Right cardiac atrium (tissue), 5 donors: ENCODE data around the gene AIRE. TPM values are rescaled to one million over a fixed set of nuclear protein-coding genes. Genes with fewer than 3 reads are reported as not detected.

Experiments used
- polyA plus RNA-seq: library from polyadenylated mRNA; stranded (reverse); fragments of 200-250 nt; gene quantifications from one replicate; pipeline ENCODE4 v1.2.3, GENCODE V29; 2013
- total RNA-seq, 4 donors: library from RNA; stranded (reverse); fragmentation: NEBNext Ultra II Directional; extraction: Animal tissue kit (Norgen Biotek cat#: 25700); gene quantifications; one replicate each; pipeline ENCODE4 v1.2.1, GENCODE V29; 2021
- donor health status: healthy with polysubstance abuse.
- donor health status: DM: no; HTN: yes; CAD: no.
- donor health status: DM: no; HTN: no; CAD: no.
- donor health status: DM: no; HTN: yes; CAD: no; lungs with severe emphysema.
- donor health status: DM: yes; HTN: yes; CAD: no.

AIRE gene
- total and polyA plus RNA-seq, 5 donors = 0.05 to 0.14 (median 0.13) TPM; not detected in 1

Other genes with a start within 250 kb of the AIRE start
- gene PWP2, start 178.5 kb upstream of the AIRE start, total RNA-seq = 1 to 10 TPM in 3 of 4 donors, under 1 TPM in 1; 0.94 to 8.9 (median 2.3) TPM
- 1.6 TPM for gene PWP2, start 178.5 kb upstream of the AIRE start, polyA plus RNA-seq
- gene GATD3, start 152.2 kb upstream of the AIRE start, total RNA-seq = 10 to 100 TPM in 3 of 4 donors, 1 to 10 TPM in 1; 7.0 to 83.1 (median 14.1) TPM
- gene GATD3, start 152.2 kb upstream of the AIRE start, polyA plus RNA-seq = 12.1 TPM
- 1 to 10 TPM in 2 of 4 donors, under 1 TPM in 2; 0.60 to 4.6 (median 1.7) TPM for gene ICOSLG, start 44.9 kb upstream of the AIRE start, total RNA-seq
- gene ICOSLG, start 44.9 kb upstream of the AIRE start, polyA plus RNA-seq = 0.57 TPM
- not detected for gene DNMT3L, start 24.0 kb upstream of the AIRE start, total RNA-seq
- gene DNMT3L, start 24.0 kb upstream of the AIRE start, polyA plus RNA-seq = not detected
- 10 to 100 TPM; 43.2 to 54.9 (median 49.6) TPM for gene PFKL, start 14.2 kb downstream of the AIRE start, total RNA-seq
- 42.8 TPM for gene PFKL, start 14.2 kb downstream of the AIRE start, polyA plus RNA-seq
- gene CFAP410, start 53.5 kb downstream of the AIRE start, total RNA-seq = 10 to 100 TPM; 13.2 to 19.8 (median 17.6) TPM
- gene CFAP410, start 53.5 kb downstream of the AIRE start, polyA plus RNA-seq = 16.8 TPM
- gene TRPM2, start 67.7 kb downstream of the AIRE start, total RNA-seq = 1 to 10 TPM; 1.0 to 1.7 (median 1.4) TPM
- gene TRPM2, start 67.7 kb downstream of the AIRE start, polyA plus RNA-seq = 0.61 TPM
- 1 to 10 TPM in 3 of 4 donors, under 1 TPM in 1; 0.89 to 1.1 (median 1.0) TPM for gene LRRC3, start 169.6 kb downstream of the AIRE start, total RNA-seq
- gene LRRC3, start 169.6 kb downstream of the AIRE start, polyA plus RNA-seq = 0.93 TPM